Stromal cell of bone marrow (primary cell): ENCODE measurements around the gene SLC27A1.
A peak's percentile ranks its signal among the peaks of the same experiment; 100 is the strongest.
"Not testable (repeated sequence)": the region's sequence is repeated elsewhere in the genome, so short reads cannot be mapped to it uniquely, and the experiment has no call there.

ENCODE experiments used
- DNase-seq: peaks from one replicate; pipeline ENCODE4 v3.0.0-alpha.2; 2012; ENCODE audit warnings: low read depth

SLC27A1 gene

GRCh38 chr19:17457616-17458015 is 12.7 kb upstream of the SLC27A1 start:
- DNase-seq: no peak

DNA sequence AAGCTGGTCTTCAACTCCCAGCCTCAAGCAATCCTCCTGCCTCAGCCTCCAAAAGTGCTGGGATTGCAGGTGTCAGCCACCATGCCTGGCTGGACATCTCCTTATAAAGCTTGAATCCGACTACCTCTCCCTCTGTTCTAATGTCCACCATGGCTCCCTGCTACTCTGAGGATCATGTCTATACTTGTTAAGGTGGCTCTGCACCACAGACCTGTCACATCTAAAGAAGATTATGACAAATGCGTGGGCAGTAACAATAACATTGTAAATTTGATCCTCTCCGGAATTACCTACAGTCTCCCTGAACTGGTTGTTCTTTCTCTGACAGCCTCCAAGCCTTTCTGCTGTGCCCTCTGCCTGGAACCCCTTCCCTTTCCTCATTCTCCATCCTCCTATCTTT is 11.4 kb upstream of the SLC27A1 start:
- no peak for DNase-seq

DNA sequence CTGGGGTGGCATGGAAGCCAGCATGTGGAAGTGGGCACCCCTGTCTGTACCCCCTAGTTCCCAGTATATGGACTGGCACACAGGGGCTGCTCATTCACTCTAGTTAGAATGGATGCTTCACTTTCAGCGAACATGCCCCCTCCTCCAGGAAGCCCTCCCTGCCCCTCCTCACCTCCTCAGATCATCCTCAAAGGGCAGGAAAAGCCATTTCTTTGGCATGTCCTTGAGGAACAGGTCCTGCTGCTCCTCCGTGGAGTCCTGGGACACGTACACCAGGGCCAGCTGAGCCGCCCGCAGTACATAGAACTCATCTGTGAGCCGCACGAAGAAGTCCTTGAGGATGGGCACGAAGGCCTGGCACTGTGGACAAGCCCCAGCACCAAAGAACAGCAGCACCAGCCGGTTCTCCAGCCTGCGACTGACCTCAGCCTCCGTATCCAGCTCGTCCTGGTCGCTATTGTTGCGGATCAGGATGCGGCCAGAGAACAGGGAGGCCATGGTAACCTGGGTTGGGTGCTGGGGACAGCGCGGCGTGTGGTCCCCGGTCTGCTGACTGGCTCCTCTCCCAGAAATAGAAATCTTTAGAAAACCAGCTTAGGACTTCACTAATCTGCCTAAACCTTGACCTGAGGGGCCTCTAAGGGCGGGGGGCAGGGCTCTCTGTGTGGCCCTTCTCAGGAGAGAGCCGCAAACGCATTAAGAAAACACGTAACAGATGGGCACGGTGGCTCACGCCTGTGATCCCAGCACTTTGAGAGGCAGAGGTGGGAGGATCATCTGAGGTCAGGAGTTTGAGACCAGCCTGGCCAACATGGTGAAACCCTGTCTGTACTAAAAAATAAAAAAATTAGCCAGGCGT is 9.7 kb upstream of the SLC27A1 start, which contains the start of gene NXNL1:
TSS of gene NXNL1 (minus strand) at position 555 of the 859 bp plus-strand sequence. CDS start at position 498, 57 bp downstream.
- DNase-seq: no peak

- DNase-seq: no peak
Measured at GRCh38 chr19:17466487-17466850, 3.9 kb upstream of the SLC27A1 start.

- no peak for DNase-seq
Measured at GRCh38 chr19:17467471-17468301, 2.6 kb upstream of the SLC27A1 start.

- DNase-seq: no peak
Measured at GRCh38 chr19:17468302-17469091, 1.8 kb upstream of the SLC27A1 start.

GRCh38 chr19:17469092-17469480 is 1.2 kb upstream of the SLC27A1 start:
- DNase-seq: no peak

GRCh38 chr19:17469481-17470067 is 750 bp upstream of the SLC27A1 start:
- DNase-seq: peak; percentile 91

DNA sequence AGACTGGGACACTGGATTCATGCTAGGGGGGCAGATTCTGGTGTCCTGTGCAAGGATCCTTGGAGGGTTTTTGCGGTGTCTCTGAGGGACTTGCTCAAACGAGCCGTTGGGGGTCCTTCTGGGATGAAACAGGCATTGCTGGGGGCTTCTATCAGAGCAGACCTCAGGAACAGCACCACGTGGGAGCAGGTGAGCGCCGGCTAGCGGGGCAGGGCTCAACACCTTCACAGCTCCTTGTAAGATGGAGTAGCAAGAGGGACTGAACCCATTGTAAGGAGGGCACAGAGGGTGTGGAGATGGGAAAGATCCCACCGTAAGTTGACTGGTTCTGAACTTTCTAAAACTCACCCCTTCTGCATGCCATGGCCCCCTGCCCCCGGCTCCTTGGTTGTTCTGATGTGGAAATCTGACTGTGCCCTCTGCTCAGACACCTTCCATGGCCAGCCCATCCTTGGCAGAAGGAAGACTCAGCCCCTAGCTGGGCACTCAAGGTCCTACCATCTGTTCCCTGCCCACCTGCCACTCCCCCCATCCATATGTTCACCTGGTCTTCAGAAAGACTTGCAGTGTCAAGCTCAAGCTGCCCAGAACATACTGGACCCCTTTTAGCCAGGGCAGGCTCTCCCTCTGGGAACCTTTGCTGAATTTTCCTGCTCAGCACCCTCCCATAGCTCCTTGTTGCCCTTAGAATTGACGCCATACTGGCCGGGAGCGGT is 1.2 kb downstream of the SLC27A1 start:
- no peak for DNase-seq

GRCh38 chr19:17473041-17473440 is 2.7 kb downstream of the SLC27A1 start:
- DNase-seq: no peak

GRCh38 chr19:17475011-17475540 is 4.8 kb downstream of the SLC27A1 start:
- not testable (repeated sequence) for DNase-seq

GRCh38 chr19:17475541-17476115 is 5.3 kb downstream of the SLC27A1 start:
- peak; percentile 44 for DNase-seq

DNA sequence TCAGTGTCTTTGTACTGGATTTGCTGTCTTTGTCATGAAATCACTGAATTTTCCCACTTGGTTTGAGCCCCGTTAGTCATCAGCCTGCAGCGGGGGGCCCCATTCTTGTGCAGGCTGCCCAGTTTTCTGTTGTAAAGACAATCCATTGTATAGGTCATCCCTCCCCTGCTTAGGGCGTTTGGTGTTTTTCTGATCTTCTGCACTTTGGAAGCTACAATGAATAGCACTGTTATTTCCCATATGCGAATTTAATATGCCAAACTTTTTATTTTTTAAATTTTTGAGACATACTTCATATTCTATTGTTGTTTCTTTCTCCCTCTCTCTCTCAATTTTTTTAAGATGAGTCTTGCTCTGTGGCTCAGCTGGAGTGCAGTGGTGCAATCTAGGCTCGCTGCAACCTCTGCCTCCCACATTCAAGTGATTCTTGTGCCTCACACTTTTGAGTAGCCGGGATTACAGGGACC is 9.0 kb downstream of the SLC27A1 start:
- DNase-seq: peak; percentile 67

DNA sequence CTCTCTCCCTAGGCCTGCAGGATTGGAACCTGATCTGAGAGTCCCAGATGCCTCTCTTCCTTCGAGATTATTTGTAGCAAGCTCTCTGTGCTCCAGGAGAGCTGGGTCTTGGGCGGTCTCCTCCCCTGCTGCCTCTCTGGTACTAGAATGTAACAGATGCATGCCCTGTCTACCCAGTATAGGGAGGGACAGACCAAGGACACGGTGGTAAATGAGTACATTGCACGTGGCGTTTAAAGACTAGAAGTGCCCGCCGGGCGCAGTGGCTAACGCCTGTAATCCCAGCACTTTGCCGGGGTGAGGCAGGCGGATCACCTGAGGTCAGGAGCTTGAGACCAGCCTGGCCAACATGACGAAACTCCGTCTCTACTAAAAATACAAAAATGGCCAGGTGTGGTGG is 11.7 kb downstream of the SLC27A1 start:
- DNase-seq: no peak

- no peak for DNase-seq
Measured at GRCh38 chr19:17482877-17483604, 12.7 kb downstream of the SLC27A1 start.

DNA sequence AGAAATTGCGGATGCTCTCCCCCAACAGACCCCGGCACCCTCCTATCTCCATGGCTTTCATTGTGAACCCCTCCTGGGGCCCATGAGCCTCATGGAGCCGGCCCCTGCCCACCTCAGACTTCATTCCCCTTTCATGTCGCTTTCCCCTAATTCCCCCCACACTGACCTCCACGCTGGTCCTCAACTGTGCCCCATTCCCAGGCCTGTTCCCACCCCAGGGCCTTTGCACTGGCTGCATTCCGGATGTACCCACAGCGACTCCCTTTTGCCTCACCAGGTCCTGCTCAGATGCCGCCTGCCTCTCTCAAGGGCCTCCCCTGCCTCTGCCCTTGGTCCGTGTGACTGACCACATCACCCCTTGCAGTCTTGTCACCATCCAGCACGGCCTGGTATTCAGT is 13.3 kb downstream of the SLC27A1 start:
- DNase-seq: no peak

DNA sequence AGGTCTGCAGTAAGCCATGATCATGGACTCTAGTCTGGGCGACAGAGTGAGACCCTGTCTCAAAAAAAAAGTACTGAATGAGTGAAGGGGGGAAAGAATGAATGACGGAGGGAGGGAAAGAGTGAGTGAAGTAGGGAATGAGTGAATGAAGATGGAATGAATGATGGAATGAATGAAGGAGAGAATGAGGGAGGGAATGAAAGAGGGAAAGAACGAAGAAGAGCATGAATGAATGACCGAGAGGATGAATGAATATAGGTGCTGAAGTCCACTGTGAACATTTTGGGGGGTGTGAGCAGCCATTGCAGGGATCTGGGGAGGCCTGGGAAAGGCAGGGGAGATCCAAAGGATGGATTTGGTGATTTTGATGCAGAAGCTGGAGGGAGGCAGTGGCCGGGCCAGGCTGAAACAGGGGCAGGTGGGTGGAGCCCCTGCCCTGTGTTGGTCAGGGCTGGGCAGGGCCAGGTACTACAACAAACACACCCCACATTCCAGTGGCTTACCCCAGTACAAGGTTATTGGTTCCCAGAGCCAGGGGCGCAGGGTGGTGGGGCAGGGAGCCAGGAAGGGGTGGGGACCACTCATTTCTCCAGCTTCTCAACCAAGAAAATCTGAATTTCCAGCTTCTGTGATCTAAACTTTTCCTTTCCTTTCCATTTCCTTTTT is 14.3 kb downstream of the SLC27A1 start:
- no peak for DNase-seq

- no peak for DNase-seq
Measured at GRCh38 chr19:17486545-17487240, 16.4 kb downstream of the SLC27A1 start.
